ENCODE results near the gene UGGT2.

- no peak for TF ChIP-seq EZH2phosphoT487 (IDR thresholded peaks at IDR 0.05; ENCODE audit: low read depth)
- TF ChIP-seq CTCF (IDR thresholded peaks at IDR 0.05; ENCODE audit: low read depth, low read length), result no peak
These were observed 268.9 kb downstream of the UGGT2 start for GRCh38 chr13:95784161-95784899.
